ENCODE measurements around the gene SMS.

Gene SMS

DNA sequence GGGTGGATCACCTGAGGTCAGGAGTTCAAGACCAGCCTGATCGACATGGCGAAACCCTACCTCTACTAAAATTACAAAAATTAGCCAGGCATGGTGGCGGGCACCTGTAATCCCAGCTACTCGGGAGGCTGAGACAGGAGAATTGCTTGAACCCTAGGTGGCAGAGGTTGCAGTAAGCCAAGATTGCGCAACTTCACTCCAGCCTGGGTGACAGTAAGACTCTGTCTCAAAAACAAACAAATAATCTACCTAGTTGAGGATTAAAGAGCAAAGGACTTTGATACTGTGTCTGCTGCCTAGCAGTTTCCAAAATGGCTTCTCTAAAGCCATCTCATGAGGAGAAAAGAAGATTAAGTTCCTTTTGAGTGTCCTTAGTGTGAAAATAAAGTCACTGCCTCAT is 37.8 kb downstream of the SMS start:
- no peak for DNase-seq (ENCODE audit: low read depth)

DNA sequence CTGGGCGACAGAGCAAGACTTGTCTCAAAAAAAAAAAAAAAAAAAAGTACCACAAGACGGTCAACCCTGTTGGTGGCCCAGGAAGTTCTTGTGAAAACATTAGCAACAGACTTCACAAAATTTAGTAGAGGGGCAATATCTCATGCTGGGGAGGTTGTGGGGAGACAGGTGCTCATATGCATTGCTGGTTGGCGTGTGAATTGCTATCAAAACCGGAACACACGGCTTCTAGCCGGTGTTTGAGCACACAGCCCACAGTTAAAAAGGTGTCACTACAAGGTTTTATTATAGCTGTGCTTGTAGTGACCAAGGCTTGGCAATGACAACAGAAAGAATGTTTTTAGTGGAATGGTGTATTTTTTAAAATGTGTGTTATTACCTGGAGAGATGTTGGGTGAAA is 41.8 kb downstream of the SMS start:
- DNase-seq (ENCODE audit: low read depth) = no peak

DNA sequence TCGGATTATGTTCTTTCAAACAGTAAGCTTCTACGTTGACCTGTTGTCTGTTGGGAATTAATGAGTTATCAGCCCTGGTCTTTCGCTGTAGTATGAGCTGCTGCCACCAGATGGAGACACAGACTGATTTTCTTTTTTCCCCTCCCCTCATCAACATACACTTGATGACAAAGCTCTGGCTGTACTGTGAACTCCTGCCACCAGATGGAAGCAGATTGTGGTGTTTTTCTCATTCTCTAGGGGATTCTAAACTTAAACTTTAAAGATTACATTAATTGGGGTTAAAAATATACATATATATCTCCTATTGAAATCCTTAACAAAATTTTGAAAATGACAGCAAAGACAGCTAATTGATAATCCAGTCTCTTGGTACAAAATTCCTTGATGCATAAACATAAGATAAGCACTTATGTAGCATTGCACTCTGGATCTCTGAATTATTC is 44.8 kb downstream of the SMS start:
- DNase-seq (ENCODE audit: low read depth) = peak; percentile 20

DNA sequence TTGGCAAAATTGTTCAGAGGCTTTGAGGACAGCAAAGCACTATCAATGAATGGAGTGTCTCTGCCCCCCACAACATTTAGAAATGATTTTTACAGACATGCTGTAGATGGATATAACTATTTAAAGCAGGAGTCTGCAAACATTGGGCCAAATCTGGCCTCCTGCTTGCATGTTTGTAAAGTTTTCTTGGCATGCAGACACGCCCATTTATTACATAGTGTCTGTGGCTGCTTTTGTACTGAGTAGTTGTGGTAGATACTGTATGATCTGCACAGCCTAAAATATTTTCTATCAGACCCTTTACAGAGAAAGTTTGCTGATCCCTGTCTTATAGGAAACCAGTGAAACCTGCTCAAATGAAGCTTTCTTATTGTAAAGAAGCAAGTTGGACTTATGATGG is 46.1 kb downstream of the SMS start:
- no peak for DNase-seq (ENCODE audit: low read depth)

DNA sequence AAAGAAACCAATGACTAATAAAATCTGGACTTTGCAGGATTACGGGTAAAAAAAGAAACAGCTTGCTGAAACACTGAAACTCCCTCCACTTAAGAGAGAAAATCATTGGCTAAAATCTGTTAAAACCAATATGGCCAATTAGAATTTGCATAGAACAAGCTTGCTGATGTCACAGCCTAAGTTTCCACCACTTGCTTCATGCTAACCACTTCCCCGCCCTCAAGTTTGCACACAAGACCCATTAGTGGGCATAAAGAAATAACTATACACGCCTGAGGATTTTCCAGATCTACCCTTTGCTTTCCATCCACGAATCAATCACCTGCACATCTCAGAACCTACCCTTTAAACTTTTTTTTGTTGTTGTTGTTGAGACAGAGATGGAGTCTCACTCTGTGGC is 48.9 kb downstream of the SMS start:
- DNase-seq (ENCODE audit: low read depth) = no peak

DNA sequence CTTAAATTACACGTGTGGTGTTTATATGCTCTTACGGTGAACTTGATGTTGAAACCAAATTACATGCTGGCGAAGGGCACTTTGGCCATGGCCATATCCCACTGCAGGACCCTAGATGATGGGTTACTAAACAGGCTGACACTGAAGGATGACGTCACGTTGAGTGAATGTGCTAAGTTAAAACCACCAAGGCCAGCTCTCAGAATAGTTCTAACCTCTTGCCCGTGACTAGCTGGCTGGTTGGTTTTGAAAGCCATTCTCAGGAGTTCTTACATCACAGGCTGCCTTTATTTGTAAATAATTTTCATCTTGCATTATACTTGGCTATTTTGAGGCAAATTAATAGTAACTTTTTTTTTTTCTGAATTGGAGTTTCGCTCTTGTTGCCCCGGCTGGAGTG is 50.3 kb downstream of the SMS start:
- no peak for DNase-seq (ENCODE audit: low read depth)

DNA sequence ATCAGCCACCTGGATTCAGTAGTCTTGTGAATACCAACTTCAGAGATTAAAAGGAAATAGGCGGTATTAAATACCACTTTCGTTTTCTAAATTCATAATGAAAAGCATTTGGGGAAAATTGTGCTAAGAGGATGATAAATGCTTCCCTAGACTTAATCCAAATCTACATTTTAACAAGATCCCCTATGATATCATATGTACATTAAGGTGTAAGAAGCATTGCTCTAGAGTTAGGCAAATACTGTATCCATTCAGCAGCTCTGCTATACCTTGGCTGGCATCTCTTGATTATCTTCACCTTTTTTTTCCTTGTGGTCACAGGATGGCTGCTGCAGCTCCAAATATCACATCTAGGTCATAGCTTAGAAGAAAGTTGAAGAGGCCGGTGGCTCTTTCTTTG is 51.0 kb downstream of the SMS start:
- no peak for DNase-seq (ENCODE audit: low read depth)

DNA sequence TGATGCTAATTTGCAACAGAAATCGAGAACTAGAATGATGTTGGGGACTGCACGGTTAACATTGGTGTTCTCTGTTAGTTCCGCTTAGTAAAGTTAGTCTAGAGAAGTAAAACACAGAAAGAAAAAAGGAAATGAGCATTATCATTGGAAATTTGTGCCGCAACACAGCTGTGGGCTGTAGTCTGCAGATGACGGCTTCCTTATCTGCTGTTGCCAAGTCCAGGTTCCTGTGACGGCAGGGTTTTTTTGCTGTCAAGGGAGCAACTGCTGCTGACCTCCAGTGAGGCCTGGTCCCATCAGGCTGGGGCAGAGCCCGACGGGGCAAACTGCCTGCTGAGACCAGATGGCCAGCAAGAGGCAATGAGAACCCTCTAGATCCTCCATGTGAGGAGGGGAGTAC is 52.8 kb downstream of the SMS start:
- DNase-seq (ENCODE audit: low read depth) = no peak

DNA sequence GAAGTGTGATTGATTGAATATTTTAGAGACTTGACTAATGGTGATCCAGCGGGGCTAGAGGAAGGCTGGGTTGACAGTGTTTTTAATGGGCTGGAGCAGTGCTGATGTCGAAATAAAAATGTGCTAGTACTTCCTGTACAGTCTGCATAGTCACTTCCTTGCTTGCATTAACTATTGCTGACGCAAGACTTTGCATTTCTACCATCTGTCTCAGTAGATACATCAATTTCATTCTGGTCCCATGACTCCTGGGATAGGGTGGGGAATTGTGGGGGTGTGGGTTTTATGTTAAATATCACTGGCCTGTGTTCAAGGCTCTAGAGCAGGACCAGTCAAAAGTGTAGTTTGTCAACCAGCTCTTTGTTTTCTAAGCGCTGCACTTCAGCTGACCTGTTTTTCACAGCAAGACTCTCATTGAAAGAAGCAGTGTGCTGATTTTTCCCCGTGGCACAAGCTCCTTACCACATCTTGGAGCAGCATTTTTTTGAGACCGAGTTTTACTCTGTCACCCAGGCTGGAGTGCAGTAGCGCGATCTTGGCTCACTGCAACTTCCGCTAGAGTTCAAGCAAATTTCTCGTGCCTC is 56.5 kb downstream of the SMS start:
- no peak for DNase-seq (ENCODE audit: low read depth)

DNA sequence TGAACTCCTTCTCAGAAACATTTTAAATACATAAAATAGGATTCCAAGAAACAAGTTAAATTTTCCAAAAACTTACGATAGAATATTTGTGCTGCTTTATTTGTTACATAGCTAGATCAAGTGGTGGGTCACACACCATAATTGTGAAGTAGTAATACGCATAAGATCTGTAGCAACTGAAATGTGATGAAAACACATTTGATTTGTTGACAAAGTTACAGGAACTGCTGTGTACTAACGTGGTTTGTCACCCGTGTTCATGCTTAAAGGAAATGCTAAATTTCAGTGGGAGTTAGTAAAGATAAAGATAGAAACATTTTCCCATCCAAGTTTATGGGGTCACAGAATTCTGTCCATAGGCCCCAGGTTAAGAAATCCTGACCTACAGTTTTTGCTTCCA is 57.5 kb downstream of the SMS start:
- DNase-seq (ENCODE audit: low read depth) = no peak

DNA sequence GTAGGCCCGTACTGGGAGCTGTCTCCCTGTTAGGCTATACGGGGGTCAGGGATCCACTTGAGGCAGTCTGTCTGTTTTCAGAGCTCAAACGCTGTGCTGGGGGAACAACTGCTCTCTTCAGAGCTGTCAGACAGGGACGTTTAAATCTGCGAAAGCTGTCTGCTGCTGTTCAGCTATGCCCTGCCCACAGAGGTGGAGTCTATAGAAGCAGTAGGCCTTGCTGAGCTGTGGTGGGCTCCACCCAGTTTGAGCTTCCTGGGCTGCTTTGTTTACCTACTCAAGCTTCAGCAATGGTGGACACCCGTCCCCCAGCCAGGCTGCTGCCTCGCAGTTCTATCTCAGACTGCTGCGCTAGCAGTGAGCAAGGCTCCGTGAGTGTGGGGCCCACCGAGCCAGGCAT is 64.4 kb downstream of the SMS start:
- DNase-seq (ENCODE audit: low read depth) = no peak

DNA sequence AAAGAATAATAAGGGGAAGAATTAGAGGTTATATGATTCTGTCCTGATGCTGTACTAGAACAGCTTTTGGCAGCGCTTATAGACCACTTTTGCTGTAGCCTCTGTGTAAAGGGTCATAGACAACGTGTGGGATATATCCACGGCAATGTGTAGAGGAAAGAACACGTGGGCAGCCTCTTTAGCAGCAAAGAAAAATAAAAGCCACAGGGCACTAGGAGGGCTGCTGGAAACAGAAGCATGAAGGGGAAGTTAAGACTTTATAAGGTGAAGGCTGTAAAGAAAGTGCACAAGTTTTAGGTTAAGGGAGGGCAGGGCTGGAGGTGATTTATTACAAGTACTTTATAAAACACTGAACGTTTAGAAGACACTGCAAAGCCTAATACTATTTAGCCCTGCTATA is 71.5 kb downstream of the SMS start:
- no peak for DNase-seq (ENCODE audit: low read depth)

DNA sequence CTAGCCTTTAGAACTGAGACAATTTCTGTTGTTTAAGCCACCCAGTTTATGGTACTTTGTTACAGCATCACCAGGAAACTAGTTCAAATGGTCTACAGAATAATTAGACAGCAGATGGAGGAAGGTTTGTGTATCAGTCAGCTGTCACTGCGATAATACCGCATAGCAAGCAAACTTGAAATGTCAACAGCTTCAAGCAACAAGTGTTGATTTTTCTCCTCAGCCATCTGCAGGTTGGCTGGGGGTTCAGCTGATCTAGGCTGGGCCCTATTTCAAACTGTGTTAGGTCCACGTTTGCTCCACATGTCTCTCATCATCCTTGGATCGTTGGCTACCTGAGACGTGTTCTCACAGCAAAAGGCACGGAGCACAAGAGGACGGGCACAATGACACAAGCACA is 72.4 kb downstream of the SMS start:
- no peak for DNase-seq (ENCODE audit: low read depth)

DNA sequence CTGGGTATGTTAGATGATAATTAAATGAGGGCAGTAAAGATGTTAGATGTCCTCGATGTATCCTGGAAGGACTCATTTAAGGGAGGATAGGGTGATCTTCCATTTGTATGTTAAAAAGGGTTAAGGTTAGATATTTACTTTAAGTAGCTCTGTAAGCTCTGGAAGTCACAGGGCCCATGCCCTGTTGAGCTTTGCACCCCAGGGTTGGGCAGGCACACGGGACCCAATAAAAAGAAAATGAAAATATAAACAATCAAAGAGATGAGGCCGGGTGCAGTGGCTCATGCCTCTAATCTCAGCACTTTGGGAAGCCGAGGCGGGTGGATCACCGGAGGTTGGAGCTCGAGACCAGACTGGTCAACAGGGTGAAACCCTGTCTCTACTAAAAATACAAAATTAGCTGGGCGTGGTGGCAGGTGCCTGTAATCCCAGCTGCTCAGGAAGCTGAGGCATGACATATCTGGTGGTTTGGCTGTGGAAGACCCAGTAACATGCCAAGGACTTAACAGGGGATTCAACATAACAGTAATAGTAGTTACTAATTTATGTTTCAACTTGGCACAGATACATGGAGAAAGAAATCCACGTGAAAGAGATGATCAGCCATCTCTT is 74.7 kb downstream of the SMS start:
- no peak for DNase-seq (ENCODE audit: low read depth)

DNA sequence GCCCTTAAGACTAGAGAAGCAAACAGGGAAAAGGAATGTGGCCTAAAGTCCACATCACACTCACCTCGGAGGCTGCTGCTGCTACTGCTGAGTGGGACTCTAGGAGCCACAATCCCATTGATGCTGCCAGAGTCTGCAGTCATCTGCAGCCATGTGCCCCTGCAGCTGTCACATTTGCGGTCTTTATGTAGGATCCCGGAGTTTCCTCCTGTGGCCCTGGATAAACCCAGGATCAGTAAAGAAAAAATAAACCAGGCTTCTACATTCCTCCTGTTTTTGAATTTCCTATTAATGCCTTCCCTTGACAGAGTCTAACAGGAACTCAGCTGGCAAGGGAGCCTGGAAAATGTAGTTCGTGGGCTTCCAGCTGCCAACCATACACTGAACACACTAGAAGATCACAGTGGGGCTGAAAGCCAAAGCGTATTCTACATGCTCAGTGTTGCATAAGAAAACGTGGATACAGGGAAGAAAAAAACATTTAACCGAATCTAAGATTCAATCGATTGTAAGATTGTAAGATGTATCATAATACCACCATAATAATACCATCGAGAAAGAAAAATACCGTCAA is 81.3 kb downstream of the SMS start:
- no peak for DNase-seq (ENCODE audit: low read depth)

DNA sequence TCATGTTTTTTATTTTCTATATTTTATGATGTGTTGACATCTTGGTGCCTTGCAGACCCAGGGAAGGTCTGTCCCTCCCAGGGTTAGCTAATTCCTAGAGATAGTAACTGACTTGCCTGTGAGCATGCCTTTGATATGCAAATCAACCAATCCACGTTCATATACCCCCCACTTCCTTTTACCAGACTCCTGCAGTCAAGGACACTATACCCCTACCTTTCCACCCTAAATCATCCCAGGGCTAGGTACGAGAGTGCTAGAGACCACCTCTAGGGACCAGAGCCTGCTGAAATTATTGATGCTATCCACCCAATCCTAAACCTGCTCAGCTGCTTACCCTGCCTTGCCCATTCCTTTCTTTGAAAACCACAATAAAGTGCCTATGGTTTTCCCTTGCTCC is 84.1 kb downstream of the SMS start:
- DNase-seq (ENCODE audit: low read depth) = no peak

DNA sequence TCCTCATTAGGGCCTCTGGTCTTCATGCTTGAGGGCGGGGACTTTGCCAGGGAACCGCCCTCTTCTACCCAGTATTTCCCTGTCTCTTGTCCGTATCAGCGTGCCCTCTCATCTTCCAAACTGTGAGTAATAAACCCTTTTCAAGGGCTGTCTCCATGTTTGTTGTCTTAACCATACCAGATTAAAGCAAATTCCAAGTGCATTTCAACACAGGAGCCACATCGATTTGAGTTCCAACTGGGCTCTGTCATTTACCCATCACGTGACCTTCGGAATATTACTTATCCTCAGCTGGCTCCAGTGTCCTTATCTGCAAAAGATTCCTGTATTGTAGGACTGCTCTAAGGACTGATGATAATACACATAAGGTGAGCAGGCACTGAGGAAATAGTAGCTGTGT is 85.2 kb downstream of the SMS start:
- DNase-seq (ENCODE audit: low read depth) = no peak

DNA sequence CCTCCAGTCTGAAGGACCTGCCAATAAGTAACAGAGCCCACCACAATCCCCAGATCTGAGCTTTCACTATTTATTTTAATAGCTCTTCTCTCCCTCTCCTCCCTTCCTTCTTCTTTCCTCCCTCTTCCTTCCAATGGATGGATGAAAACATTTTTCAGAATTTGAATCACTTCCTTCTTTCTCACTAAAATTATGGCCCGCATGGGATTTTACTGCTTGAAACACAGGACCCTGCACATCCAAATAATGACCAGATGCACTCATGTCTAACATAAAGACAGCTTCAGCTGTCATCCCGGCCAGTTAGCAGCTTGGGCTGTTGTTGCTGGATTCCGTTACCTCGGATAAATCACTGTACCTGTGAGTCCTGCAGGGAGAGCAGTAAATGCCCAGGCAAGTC is 86.2 kb downstream of the SMS start:
- DNase-seq (ENCODE audit: low read depth) = no peak

DNA sequence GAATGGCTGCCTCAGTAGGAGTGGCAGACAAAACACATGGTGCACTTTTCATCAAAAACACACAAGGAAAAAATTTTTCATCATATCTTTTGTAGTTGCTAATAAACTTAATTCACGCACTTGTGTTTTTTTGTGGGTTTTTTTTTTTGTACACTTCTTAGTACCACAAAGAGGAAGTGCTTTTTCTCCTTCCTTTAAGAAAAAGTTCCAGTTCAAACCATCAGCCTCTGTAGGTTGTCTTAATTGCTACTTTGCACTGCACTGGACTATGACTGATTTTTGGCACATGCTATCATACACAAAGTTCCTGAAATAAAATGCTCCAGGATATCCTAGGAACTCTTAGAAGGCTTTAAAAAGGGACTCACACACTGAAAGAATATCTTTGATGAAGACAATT is 91.6 kb downstream of the SMS start, which contains the start of gene PHEX:
Gene PHEX (plus strand): TSS at position 242 of the 400 bp plus-strand sequence. CDS start 681 bp downstream, outside the sequence.
- DNase-seq (ENCODE audit: low read depth) = no peak

DNA sequence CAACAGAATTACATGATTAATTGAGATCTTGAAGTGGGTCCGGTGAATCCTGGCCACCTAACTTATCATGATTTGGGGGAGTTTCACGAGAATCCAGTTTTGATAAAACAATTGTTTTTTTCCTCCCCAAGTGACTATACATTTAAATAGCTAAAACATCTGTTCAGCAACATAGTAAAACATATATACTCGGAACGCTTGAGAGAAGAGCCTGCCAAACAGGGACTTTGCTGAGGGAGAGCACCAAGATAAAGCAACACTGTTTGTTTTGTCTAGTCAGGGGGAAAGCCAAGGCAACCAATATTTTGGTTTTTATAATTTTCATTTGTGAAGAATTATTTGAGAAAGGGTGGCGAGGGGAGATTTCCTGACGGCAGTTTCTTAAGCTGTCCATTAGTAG is 92.0 kb downstream of the SMS start:
- no peak for DNase-seq (ENCODE audit: low read depth)

DNA sequence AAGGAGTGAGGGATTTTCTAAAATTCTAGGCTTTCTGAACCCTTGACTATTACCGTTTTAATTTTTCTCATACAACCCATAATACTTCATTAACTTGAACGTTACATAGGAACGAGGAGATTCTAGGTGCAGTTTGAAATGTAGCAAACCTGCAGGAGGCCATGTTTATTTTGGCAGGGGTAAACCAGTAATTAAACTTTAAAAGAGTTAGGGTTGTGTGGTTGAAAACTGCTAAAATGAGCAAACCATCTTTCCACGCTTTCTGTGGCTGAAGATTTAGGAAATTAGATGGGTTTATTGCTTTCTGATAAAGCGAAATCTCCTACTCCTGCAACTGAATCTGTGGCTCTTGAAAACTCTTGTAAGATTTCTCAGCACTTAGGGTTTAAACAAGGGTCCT is 93.3 kb downstream of the SMS start:
- no peak for DNase-seq (ENCODE audit: low read depth)

DNA sequence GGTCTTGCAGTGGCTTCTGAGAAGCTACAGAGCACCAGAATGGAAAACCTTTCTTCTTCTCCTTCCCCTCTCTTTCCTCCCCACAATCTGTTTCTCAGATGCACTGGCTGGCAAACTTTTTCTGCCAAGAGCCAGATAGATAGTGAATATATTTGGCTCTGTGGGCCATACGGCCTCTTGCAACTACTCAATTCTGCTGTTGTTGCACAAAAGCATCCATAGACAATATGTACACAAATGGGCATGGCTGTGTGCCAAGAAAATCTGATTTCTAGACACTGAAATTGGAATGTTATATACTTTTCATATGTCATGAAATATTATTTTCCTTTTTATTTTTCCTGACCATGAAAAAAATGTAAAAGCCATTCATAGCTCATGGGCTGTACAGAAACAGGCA is 94.7 kb downstream of the SMS start:
- no peak for DNase-seq (ENCODE audit: low read depth)

DNA sequence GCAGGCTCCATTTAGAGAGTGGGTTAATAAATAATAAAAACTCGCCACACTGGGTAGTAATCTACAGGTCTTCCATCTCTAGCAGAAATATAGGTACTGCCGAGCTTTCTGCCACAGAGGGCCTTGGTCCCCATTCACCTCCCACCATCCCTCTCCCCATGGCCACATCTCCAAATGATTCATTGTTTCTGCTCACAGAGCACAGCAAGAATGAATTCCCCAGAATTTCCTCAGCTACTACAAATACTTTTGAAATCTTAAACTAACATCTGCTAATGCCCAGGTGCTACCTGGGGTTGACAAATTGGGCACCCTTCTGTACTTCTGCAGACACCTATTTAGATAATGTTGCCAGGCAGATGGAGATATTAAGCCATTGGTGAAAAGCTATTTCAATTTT is 96.7 kb downstream of the SMS start:
- no peak for DNase-seq (ENCODE audit: low read depth)

DNA sequence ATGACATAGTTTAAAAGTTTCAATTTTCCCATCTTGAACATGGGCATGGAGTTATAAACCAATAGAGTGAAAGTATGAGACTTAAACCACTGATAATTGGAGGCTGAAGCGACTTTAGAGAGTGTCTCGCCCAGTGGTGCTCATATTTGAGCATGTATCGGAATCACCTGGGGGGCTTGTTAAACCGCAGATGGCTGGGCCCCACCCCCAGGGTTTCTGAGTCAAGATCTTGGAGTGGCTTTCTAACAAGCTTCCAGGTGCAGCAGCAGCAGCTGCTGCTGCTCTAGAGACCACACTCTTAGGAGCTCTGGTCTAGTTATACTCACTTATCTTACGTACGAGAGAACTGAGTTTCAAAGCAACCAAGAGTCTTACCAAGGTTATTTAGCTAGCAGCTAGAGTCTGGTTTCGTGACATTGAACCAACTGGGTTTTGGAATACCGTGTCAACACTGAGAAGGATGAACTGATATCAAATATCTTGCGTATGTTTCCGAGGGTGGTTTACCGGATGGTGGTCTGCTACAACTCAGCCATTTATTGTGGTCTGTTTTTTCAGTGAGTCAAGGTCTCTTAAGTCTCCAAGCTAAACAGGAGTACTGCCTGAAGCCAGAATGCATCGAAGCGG is 97.5 kb downstream of the SMS start:
- DNase-seq (ENCODE audit: low read depth) = no peak

Measured in HS-27A (cell line).